H1 (cell line): ENCODE data around the gene KIF26B. TPM values are rescaled to one million over a fixed set of nuclear protein-coding genes. Genes with fewer than 3 reads are reported as not detected.

ENCODE experiments used
- CTCF ChIA-PET: fragments of 300-600 bp; sonication (Branson Sonifier 250); formaldehyde crosslinking; loops from one replicate; lab custom pipeline; 2021; ENCODE audit not compliant: partially characterized antibody; lab: Charles Lee
- POLR2A ChIA-PET: fragments of 300-600 bp; sonication (Branson Sonifier 250); formaldehyde crosslinking; loops from one replicate; lab custom pipeline; 2021; ENCODE audit warnings: inconsistent platforms; ENCODE audit not compliant: partially characterized antibody; lab: Charles Lee
- DNase-seq, 2 experiments: peaks; one replicate each; pipeline versions ENCODE4 v3.0.0 to v3.0.0-alpha.2; 2010 to 2022; ENCODE audit warnings: low spot score in 2 of 2, low read depth in 1 of 2, mixed read lengths in 1 of 2
- FAIRE-seq: peaks from 2 replicates; lab custom pipeline; 2011; peaks lifted over from hg19 to GRCh38; lab: Jason Lieb, UNC
- H2AFZ ChIP-seq: 2 replicates; pipeline ENCODE4 v1.8.1; 2012; ENCODE audit warnings: low read length, inconsistent platforms
- H2AK5ac ChIP-seq: 2 replicates; pipeline ENCODE4 v1.6.1; 2013; ENCODE audit warnings: low read depth, low read length
- H2BK120ac ChIP-seq: replicated peaks from 2 replicates; pipeline ENCODE3; 2013; ENCODE audit warnings: low read depth, low read length, inconsistent platforms
- H2BK12ac ChIP-seq: 2 replicates; pipeline ENCODE4 v1.6.1; 2013; ENCODE audit warnings: low read depth, low read length
- H2BK15ac ChIP-seq: 2 replicates; pipeline ENCODE4 v1.6.1; 2013; ENCODE audit warnings: low read length
- H2BK20ac ChIP-seq: 2 replicates; pipeline ENCODE4 v1.6.1; 2013; ENCODE audit warnings: low read length
- H2BK5ac ChIP-seq: 2 replicates; pipeline ENCODE4 v1.6.1; 2013; ENCODE audit warnings: low read depth, low read length
- H3K14ac ChIP-seq: 2 replicates; pipeline ENCODE4 v1.6.1; 2013; ENCODE audit warnings: inconsistent platforms; ENCODE audit not compliant: insufficient read length
- H3K18ac ChIP-seq: 2 replicates; pipeline ENCODE4 v1.6.1; 2013; ENCODE audit warnings: low read length; ENCODE audit errors: extremely low read depth
- H3K23ac ChIP-seq: 2 replicates; pipeline ENCODE4 v1.6.1; 2013; ENCODE audit warnings: inconsistent platforms; ENCODE audit not compliant: insufficient read length
- H3K23me2 ChIP-seq: 2 replicates; pipeline ENCODE4 v1.6.1; 2013; ENCODE audit warnings: low read depth, low read length
- H3K27ac ChIP-seq: 2 replicates; pipeline ENCODE4 v1.6.1; 2011; ENCODE audit warnings: low read depth, low read length, inconsistent platforms
- H3K27me3 ChIP-seq, 4 experiments: replicated peaks in 1 of 4; 1 replicate in 1 of 4; 2 replicates in 3 of 4; pipeline versions ENCODE4 v1.6.1 to v1.8.1; 2011 to 2013; ENCODE audit warnings: low read length in 3 of 4, mild to moderate bottlenecking in 3 of 4, inconsistent platforms in 2 of 4, mixed read lengths in 2 of 4, moderate library complexity in 1 of 4; ENCODE audit not compliant: control insufficient read depth in 3 of 4, insufficient read depth in 3 of 4; ENCODE audit errors: extremely low read depth in 1 of 4
- H3K36me3 ChIP-seq, 4 experiments: 2 replicates each; pipeline versions ENCODE4 v1.6.1 to v1.8.1; 2011 to 2013; ENCODE audit warnings: mild to moderate bottlenecking in 4 of 4, low read length in 3 of 4, moderate library complexity in 2 of 4, control low read depth in 1 of 4, inconsistent platforms in 1 of 4; ENCODE audit not compliant: insufficient read depth in 4 of 4, control insufficient read depth in 2 of 4
- H3K4ac ChIP-seq: replicated peaks from 2 replicates; pipeline ENCODE3; 2013; ENCODE audit warnings: low read length, low read depth, mixed read lengths, inconsistent platforms; ENCODE audit not compliant: insufficient read length
- H3K4me1 ChIP-seq, 4 experiments: replicated peaks in 1 of 4; 1 replicate in 1 of 4; 2 replicates in 3 of 4; pipeline versions ENCODE4 v1.6.1 to v1.8.1; 2011 to 2013; ENCODE audit warnings: low read length in 3 of 4, inconsistent platforms in 2 of 4, mixed read lengths in 1 of 4; ENCODE audit not compliant: insufficient read depth in 4 of 4, control insufficient read depth in 3 of 4
- H3K4me2 ChIP-seq, 2 experiments: 2 replicates each; pipeline versions ENCODE4 v1.6.1 to v1.8.1; 2011 to 2013; ENCODE audit warnings: low read depth in 2 of 2, low read length in 2 of 2, control low read depth in 1 of 2, inconsistent platforms in 1 of 2, mild to moderate bottlenecking in 1 of 2; ENCODE audit not compliant: insufficient read depth in 1 of 2
- H3K4me3 ChIP-seq, 4 experiments: fragments of 200-600, 300-600 bp in 1 of 4; sonication (generic), shearing (Covaris generic), sonication (Bioruptor Twin) in 1 of 4; 2 replicates each; pipeline versions ENCODE4 v1.5.1 to v1.8.1; 2011 to 2016; ENCODE audit warnings: low read length in 4 of 4, low read depth in 3 of 4, control low read depth in 2 of 4, inconsistent platforms in 2 of 4, mild to moderate bottlenecking in 2 of 4, mixed read lengths in 1 of 4, moderate library complexity in 1 of 4; ENCODE audit not compliant: insufficient read depth in 2 of 4; ENCODE audit errors: extremely low read depth in 1 of 4
- H3K56ac ChIP-seq: replicated peaks from 2 replicates; pipeline ENCODE3; 2013; ENCODE audit warnings: low read depth, mild to moderate bottlenecking, mixed read lengths, low read length, inconsistent platforms; ENCODE audit not compliant: insufficient read length
- H3K79me1 ChIP-seq: 2 replicates; pipeline ENCODE4 v1.6.1; 2013; ENCODE audit warnings: low read depth, low read length, control low read depth
- H3K79me2 ChIP-seq, 2 experiments: 2 replicates each; pipeline versions ENCODE4 v1.6.1 to v1.8.1; 2012 to 2013; ENCODE audit warnings: low read length in 2 of 2, mild to moderate bottlenecking in 2 of 2, inconsistent platforms in 1 of 2; ENCODE audit not compliant: insufficient read depth in 2 of 2, control insufficient read depth in 1 of 2
- H3K9ac ChIP-seq, 4 experiments: replicated peaks in 1 of 4; 1 replicate in 1 of 4; 2 replicates in 3 of 4; pipeline versions ENCODE4 v1.6.1 to v1.8.1; 2011 to 2013; ENCODE audit warnings: low read depth in 3 of 4, low read length in 3 of 4, control low read depth in 2 of 4, mild to moderate bottlenecking in 2 of 4, moderate library complexity in 2 of 4, inconsistent platforms in 1 of 4; ENCODE audit errors: extremely low read depth in 1 of 4
- H3K9me3 ChIP-seq, 2 experiments: 2 replicates each; pipeline versions ENCODE4 v1.6.1 to v1.8.1; 2012 to 2013; ENCODE audit warnings: mild to moderate bottlenecking in 2 of 2, moderate library complexity in 2 of 2, control low read depth in 1 of 2, inconsistent platforms in 1 of 2, low read depth in 1 of 2, low read length in 1 of 2, mixed read lengths in 1 of 2; ENCODE audit not compliant: insufficient read depth in 2 of 2
- H4K20me1 ChIP-seq, 2 experiments: replicated peaks in 1 of 2; 2 replicates each; pipeline versions ENCODE3 to v1.8.1; 2011 to 2013; ENCODE audit warnings: inconsistent platforms in 2 of 2, low read length in 2 of 2, mild to moderate bottlenecking in 1 of 2; ENCODE audit not compliant: insufficient read depth in 2 of 2, control insufficient read depth in 1 of 2
- H4K5ac ChIP-seq: 2 replicates; pipeline ENCODE4 v1.6.1; 2013; ENCODE audit warnings: low read length, low read depth, mixed read lengths, inconsistent platforms; ENCODE audit not compliant: insufficient read length
- H4K8ac ChIP-seq: 2 replicates; pipeline ENCODE4 v1.8.0; 2013; ENCODE audit warnings: mild to moderate bottlenecking, moderate library complexity, low read length, inconsistent platforms; ENCODE audit not compliant: insufficient read depth; ENCODE audit errors: extremely low read depth
- H4K91ac ChIP-seq: replicated peaks from 2 replicates; pipeline ENCODE3; 2013; ENCODE audit warnings: low read length, mixed read lengths, inconsistent platforms; ENCODE audit not compliant: insufficient read length
- ATF2 ChIP-seq: IDR thresholded peaks from 2 replicates; pipeline ENCODE4 v1.6.1; 2012; ENCODE audit warnings: low read length, inconsistent platforms
- CEBPB ChIP-seq: IDR thresholded peaks from 2 replicates; pipeline ENCODE4 v1.6.1; 2012; ENCODE audit warnings: low read depth, low read length
- CHD1 ChIP-seq: IDR thresholded peaks from 2 replicates; pipeline ENCODE4 v1.6.1; 2012; ENCODE audit warnings: low read depth, low read length, improper control_type of control experiment
- CREB1 ChIP-seq: IDR thresholded peaks from 2 replicates; pipeline ENCODE4 v1.6.1; 2012; ENCODE audit warnings: inconsistent platforms
- FOSL1 ChIP-seq: IDR thresholded peaks from 2 replicates; pipeline ENCODE4 v1.6.1; 2011; ENCODE audit warnings: mild to moderate bottlenecking, low read depth, low read length, moderate library complexity; ENCODE audit not compliant: insufficient read depth
- NRF1 ChIP-seq: IDR thresholded peaks from 2 replicates; pipeline ENCODE4 v1.6.1; 2011; ENCODE audit warnings: mild to moderate bottlenecking, low read depth, low read length, improper control_type of control experiment
- RAD21 ChIP-seq, 2 experiments: IDR thresholded peaks in 1 of 2; conservative IDR thresholded peaks in 1 of 2; 2 replicates each; pipeline ENCODE4 v1.6.1; 2011; ENCODE audit warnings: low read depth in 2 of 2, low read length in 2 of 2, improper control_type of control experiment in 1 of 2, inconsistent platforms in 1 of 2, mild to moderate bottlenecking in 1 of 2, moderate library complexity in 1 of 2
- RFX5 ChIP-seq: IDR thresholded peaks from 2 replicates; pipeline ENCODE4 v1.6.1; 2011; ENCODE audit warnings: low read depth, low read length, improper control_type of control experiment, borderline replicate concordance
- RXRA ChIP-seq: IDR thresholded peaks from 2 replicates; pipeline ENCODE4 v1.6.1; 2011; ENCODE audit warnings: low read depth, mild to moderate bottlenecking, low read length, moderate library complexity; ENCODE audit not compliant: insufficient read depth
- SP2 ChIP-seq: IDR thresholded peaks from 2 replicates; pipeline ENCODE4 v1.6.1; 2012; ENCODE audit warnings: mild to moderate bottlenecking, low read length, inconsistent platforms
- SRF ChIP-seq: IDR thresholded peaks from 2 replicates; pipeline ENCODE4 v1.6.1; 2011; ENCODE audit warnings: mild to moderate bottlenecking, low read depth, low read length, moderate library complexity
- TEAD4 ChIP-seq: IDR thresholded peaks from 2 replicates; pipeline ENCODE4 v1.6.1; 2012; ENCODE audit warnings: low read depth, low read length, inconsistent platforms, mixed read lengths
- ZNF274 ChIP-seq: IDR thresholded peaks from 2 replicates; pipeline ENCODE4 v1.7.0; 2012; ENCODE audit warnings: low read length, borderline replicate concordance; ENCODE audit errors: extremely low read depth
- WGBS, 2 experiments: shearing (Covaris generic) in 1 of 2; methylation state at CpG; one replicate each; pipeline versions ENCODE4 v1.1.6 to v1.1.7; 2013 to 2015; ENCODE audit warnings: low lambda C conversion rate in 2 of 2, mixed read lengths in 2 of 2, inconsistent platforms in 1 of 2, low coverage in 1 of 2, missing lambda C conversion rate in 1 of 2; ENCODE audit not compliant: insufficient replicate concordance in 2 of 2, insufficient coverage in 1 of 2, insufficient read length in 1 of 2; ENCODE audit errors: extremely low coverage in 1 of 2, missing lambda C conversion rate in 1 of 2; 5-methylcytosine and 5-hydroxymethylcytosine counted together
- polyA plus RNA-seq, 7 experiments: library from polyadenylated mRNA; depleted of rRNA in 3 of 7; stranded (reverse) in 5 of 7; unstranded in 2 of 7; fragments of >200 nt in 5 of 7; fragments of 200-250 nt in 2 of 7; gene quantifications; 1 replicate in 5 of 7; 2 replicates in 1 of 7; 4 replicates in 1 of 7; pipeline versions ENCODE4 v1.2.1 to v1.2.3, GENCODE V29; 2011 to 2013; ENCODE audit warnings: missing spikeins in 2 of 7, mixed read lengths in 2 of 7
- total RNA-seq: library from RNA; stranded (reverse); fragmentation: NEBNext Ultra II Directional; extraction: Animal tissue kit (Norgen Biotek cat#: 25700); gene quantifications from 2 replicates; pipeline ENCODE4 v1.2.1, GENCODE V29; 2021

The KIF26B gene
- total and polyA plus RNA-seq, 2 of the 8 experiments (the other 6 are each of a cell fraction or from before 2014, with no cell fraction given) = 0.06 to 0.28 TPM

- Histone ChIP-seq H3K14ac (no peak overlapping the region), H4K8ac (no peak overlapping the region), H3K4me3 (no peak overlapping the region), H4K20me1 (no peaks in the 10 kb centered on the region), H2BK5ac (no peak overlapping the region), H3K79me2 (no peaks in the 10 kb centered on the region), H3K23ac (no peak overlapping the region), H3K27me3 (no peaks in the 10 kb centered on the region), H3K9me3 (no peaks in the 10 kb centered on the region), H3K18ac (no peak overlapping the region), H3K79me1 (no peaks in the 10 kb centered on the region), H2BK15ac (no peak overlapping the region), H2AFZ (no peak overlapping the region), H3K56ac (no peak overlapping the region), H2BK120ac (no peak overlapping the region), H3K4me1 (peaks cover 0 to 4% (median under 1%) of the 10 kb centered on the region in 4 experiments; a peak in 2 of 7 replicates), H2AK5ac (no peak overlapping the region), H3K4ac (no peak overlapping the region), H3K23me2 (no peaks in the 10 kb centered on the region), H2BK20ac (no peak overlapping the region), H3K27ac (no peak overlapping the region), H3K4me2 (no peak overlapping the region), H2BK12ac (0 out of 2 replicates have a peak overlapping the region, but pooled peaks have one; percentile 23), H4K91ac (no peak overlapping the region), H4K5ac (no peak overlapping the region), H3K9ac (no peak overlapping the region), H3K36me3 (no peaks in the 10 kb centered on the region)
- 87% methylated on average over 6 of the region's 6 CpGs; no CpG with 5 or more reads in 1 of the 2 experiments for WGBS, 2 experiments
- no peak for DNase-seq
- CTCF ChIA-PET = interaction anchor here (0.7 to 1.9 kb wide), 4 partner anchors 8 to 549 kb away, joined by 3 to 6 read pairs (median 3); no protein-coding TSS in a partner anchor
- POLR2A ChIA-PET = no interaction called here
- FAIRE-seq = no peak
- TF ChIP-seq ZNF274 (no peak), FOSL1 (no peak), NRF1 (no peak), ATF2 (no peak), CREB1 (no peak), SRF (no peak), CEBPB (no peak), SP2 (no peak), CHD1 (no peak), RFX5 (no peak), RAD21 (IDR thresholded peaks at IDR 0.05 in 1 of 2, conservative IDR thresholded peaks at IDR 0.05 in 1 of 2; ENCODE audit: low read depth in 2 of 2, low read length in 2 of 2) (no peak), RXRA (no peak), TEAD4 (no peak)
Measured at GRCh38 chr1:245704341-245704740, 549.6 kb downstream of the KIF26B start.
